ENCODE measurements around the gene IFNGR2. TPM values are rescaled to one million over a fixed set of nuclear protein-coding genes. Genes with fewer than 3 reads are reported as not detected.

IFNGR2 gene
- total and polyA plus RNA-seq, 2 donors from 2014 or later: 57.6 to 68.3 TPM

DNA sequence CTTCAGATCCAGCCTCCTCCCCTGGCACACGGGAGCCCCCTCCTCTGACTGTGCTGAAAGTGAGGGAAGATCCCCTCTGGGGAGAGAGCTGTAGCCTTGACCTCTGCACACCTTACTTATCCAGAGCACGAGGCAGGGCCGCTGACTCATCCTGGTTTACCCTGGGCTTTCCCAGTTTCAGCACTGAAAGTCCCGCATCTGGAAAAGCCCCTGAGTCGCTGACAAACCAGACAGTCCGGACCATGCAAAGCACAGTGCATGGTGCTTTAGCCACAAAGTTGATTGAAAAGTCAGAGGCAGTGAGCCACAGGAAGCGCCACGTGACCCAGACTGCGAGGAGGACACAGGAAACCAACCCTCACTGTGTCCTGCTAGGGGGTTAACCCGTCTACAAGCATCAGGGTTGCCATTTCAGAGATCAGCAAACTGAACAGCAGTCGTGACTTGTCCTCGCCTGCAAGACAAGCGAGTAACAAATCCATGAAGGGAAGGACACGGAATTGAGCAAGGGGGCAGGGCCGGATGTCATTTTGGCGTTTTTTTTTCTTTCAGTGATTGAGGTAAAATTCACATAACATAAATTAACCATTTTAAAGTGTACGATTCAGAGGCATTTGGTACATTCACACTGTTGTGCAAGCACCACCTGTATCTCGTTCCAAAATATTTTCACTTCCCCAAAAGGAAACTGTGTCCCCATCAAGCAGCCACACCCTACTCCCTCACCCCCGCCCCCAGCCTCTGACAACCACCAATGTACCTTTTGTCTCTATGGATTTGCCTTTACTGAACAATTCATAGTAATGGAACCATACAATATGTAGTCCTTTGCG lies 19.9 kb upstream of the IFNGR2 start:
- H3K9me3 ChIP-seq (ENCODE audit: control insufficient read depth in 2 of 3, insufficient read depth in 1 of 3, low read length in 3 of 3): no peaks in the 10 kb centered on the region
- no peak overlapping the region for H3K9ac ChIP-seq (ENCODE audit: low read length in 3 of 3)
- H3K27ac ChIP-seq (ENCODE audit: low read depth in 2 of 2, low read length in 2 of 2): peak overlapping the region in 1 of 2 donors; percentile 20
- TF ChIP-seq, protein P1, sequence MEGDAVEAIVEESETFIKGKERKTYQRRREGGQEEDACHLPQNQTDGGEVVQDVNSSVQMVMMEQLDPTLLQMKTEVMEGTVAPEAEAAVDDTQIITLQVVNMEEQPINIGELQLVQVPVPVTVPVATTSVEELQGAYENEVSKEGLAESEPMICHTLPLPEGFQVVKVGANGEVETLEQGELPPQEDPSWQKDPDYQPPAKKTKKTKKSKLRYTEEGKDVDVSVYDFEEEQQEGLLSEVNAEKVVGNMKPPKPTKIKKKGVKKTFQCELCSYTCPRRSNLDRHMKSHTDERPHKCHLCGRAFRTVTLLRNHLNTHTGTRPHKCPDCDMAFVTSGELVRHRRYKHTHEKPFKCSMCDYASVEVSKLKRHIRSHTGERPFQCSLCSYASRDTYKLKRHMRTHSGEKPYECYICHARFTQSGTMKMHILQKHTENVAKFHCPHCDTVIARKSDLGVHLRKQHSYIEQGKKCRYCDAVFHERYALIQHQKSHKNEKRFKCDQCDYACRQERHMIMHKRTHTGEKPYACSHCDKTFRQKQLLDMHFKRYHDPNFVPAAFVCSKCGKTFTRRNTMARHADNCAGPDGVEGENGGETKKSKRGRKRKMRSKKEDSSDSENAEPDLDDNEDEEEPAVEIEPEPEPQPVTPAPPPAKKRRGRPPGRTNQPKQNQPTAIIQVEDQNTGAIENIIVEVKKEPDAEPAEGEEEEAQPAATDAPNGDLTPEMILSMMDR (IDR thresholded peaks at IDR 0.05; ENCODE audit: borderline replicate concordance, extremely low read depth, insufficient read depth): no peak
- DNase-seq (peak in 2 of 5 donors; percentile 47 to 92), FAIRE-seq (no peak)
- H3K4me1 ChIP-seq (ENCODE audit: control insufficient read depth in 2 of 3, insufficient read depth in 2 of 3, low read depth in 1 of 3, low read length in 3 of 3): peaks cover 0 to 9% (median 0%) of the 10 kb centered on the region in 3 donors
- H3K27me3 ChIP-seq (ENCODE audit: control insufficient read depth, insufficient read depth, low read length): no peaks in the 10 kb centered on the region
- no peaks in the 10 kb centered on the region for H3K36me3 ChIP-seq (ENCODE audit: control insufficient read depth in 2 of 3, insufficient read depth in 3 of 3, low read length in 3 of 3)
- intact Hi-C loops (cut with DNase I): no loop called here
- H3K4me3 ChIP-seq (ENCODE audit: low read length in 3 of 3): peak overlapping the region in 2 of 3 donors; percentile 33 to 60

DNA sequence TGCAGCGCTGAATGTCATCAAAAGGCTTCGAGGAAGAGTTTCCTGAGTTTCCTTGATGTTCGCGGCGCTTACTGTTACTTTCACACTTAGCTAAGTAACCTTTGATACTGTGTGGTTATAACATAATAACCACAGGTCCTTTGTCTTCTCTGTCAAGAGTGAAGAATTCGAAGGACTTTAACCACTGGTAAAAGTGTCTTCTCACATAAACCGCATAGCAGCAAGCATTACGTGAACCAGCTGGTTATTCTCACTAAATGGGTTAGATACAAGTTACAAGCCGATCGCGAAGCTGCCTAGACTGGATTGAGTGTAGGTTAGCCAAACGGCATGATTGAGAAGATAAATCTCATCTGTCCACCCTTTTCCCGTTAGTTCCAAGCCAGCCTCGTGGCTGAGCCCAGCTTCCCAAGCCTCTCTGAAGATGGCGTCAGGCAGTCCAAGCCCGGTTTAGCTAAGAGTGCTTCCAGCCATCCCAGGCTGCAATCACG lies 18.3 kb upstream of the IFNGR2 start:
- no peaks in the 10 kb centered on the region for H3K9me3 ChIP-seq (ENCODE audit: control insufficient read depth in 2 of 3, insufficient read depth in 1 of 3, low read length in 3 of 3)
- DNase-seq: peak in 2 of 5 donors; percentile 36 to 52
- TF ChIP-seq, protein P1 (IDR thresholded peaks at IDR 0.05; ENCODE audit: borderline replicate concordance, extremely low read depth, insufficient read depth): no peak
- FAIRE-seq: no peak
- H3K4me3 ChIP-seq (ENCODE audit: low read length in 3 of 3): no peak overlapping the region
- no peak overlapping the region for H3K27ac ChIP-seq (ENCODE audit: low read depth in 2 of 2, low read length in 2 of 2)
- intact Hi-C loops (cut with DNase I): no loop called here
- H3K36me3 ChIP-seq (ENCODE audit: control insufficient read depth in 2 of 3, insufficient read depth in 3 of 3, low read length in 3 of 3): no peaks in the 10 kb centered on the region
- peaks cover 0 to 9% (median 0%) of the 10 kb centered on the region in 3 donors for H3K4me1 ChIP-seq (ENCODE audit: control insufficient read depth in 2 of 3, insufficient read depth in 2 of 3, low read depth in 1 of 3, low read length in 3 of 3)
- no peaks in the 10 kb centered on the region for H3K27me3 ChIP-seq (ENCODE audit: control insufficient read depth, insufficient read depth, low read length)
- H3K9ac ChIP-seq (ENCODE audit: low read length in 3 of 3): no peak overlapping the region

DNA sequence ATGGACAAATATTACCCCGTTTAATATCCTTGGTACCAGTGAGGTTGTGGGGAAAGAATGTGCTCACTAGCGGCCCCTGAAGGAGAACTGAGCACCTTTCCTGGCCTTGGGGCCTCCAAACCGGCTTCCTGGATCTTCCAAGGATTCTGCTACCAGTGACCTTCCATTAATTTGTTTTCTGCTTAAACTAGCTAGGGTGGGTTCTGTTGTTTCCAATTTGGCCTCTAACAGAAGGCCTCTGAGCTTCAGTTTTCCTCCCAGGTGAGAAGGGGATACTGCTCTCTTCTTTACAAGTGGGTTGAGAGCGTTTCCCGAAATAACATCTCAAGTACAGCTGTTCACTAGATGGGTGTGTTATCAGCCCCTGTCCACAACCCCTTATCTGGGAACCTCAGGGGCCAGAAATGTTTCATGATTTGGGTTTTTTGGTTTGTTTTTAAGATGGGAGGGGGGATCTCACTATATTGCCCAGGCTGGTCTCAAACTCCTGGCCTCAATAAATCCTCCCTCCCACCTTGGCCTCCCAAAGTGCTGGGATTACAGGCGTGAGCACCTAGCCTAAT lies 16.9 kb upstream of the IFNGR2 start:
- H3K9ac ChIP-seq (ENCODE audit: low read length in 3 of 3): no peak overlapping the region
- no peaks in the 10 kb centered on the region for H3K27me3 ChIP-seq (ENCODE audit: control insufficient read depth, insufficient read depth, low read length)
- intact Hi-C loops (cut with DNase I): no loop called here
- no peak overlapping the region for H3K27ac ChIP-seq (ENCODE audit: low read depth in 2 of 2, low read length in 2 of 2)
- DNase-seq (no peak), FAIRE-seq (no peak)
- TF ChIP-seq, protein P1 (IDR thresholded peaks at IDR 0.05; ENCODE audit: borderline replicate concordance, extremely low read depth, insufficient read depth): no peak
- no peaks in the 10 kb centered on the region for H3K36me3 ChIP-seq (ENCODE audit: control insufficient read depth in 2 of 3, insufficient read depth in 3 of 3, low read length in 3 of 3)
- H3K4me1 ChIP-seq (ENCODE audit: control insufficient read depth in 2 of 3, insufficient read depth in 2 of 3, low read depth in 1 of 3, low read length in 3 of 3): peaks cover 0 to 9% (median 0%) of the 10 kb centered on the region in 3 donors
- no peaks in the 10 kb centered on the region for H3K9me3 ChIP-seq (ENCODE audit: control insufficient read depth in 2 of 3, insufficient read depth in 1 of 3, low read length in 3 of 3)
- no peak overlapping the region for H3K4me3 ChIP-seq (ENCODE audit: low read length in 3 of 3)

Measured in kidney (tissue), 14 donors.